Activated CD8-positive, alpha-beta T cell treated with anti-CD3 and anti-CD28 coated beads, Interleukin-2, amount 10 ng/mL, durations not matched to agents 7 days and 5 days (primary cell): ENCODE data around the gene MID1. TPM values are rescaled to one million over a fixed set of nuclear protein-coding genes. Genes with fewer than 3 reads are reported as not detected.

Experiments used
- ATAC-seq: fragments of 150-1000 bp; cut with Tn5 transposase; one replicate; pipeline ENCODE4 v1.10.0; 2021; ENCODE audit warnings: moderate library complexity
- CTCF ChIA-PET: fragments of 350-600 bp; sonication (Branson Sonifier 250); formaldehyde crosslinking; loops from one replicate; lab custom pipeline; 2021; ENCODE audit warnings: antibody characterized with exemption; lab: Charles Lee
- POLR2A ChIA-PET: fragments of 350-600 bp; sonication (Branson Sonifier 250); formaldehyde crosslinking; loops from one replicate; lab custom pipeline; 2021; ENCODE audit warnings: antibody characterized with exemption; lab: Charles Lee
- DNase-seq: peaks from one replicate; pipeline ENCODE4 v3.0.0-alpha.2; 2020
- H3K27ac Mint-ChIP-seq: one replicate; pipeline ENCODE4 v1.8.0; 2021; ENCODE audit warnings: mild to moderate bottlenecking, mixed read lengths
- H3K27me3 Mint-ChIP-seq: one replicate; pipeline ENCODE4 v1.8.0; 2021; ENCODE audit warnings: low read depth, mixed read lengths
- H3K36me3 Mint-ChIP-seq: one replicate; pipeline ENCODE4 v1.8.0; 2021; ENCODE audit warnings: low read depth, mixed read lengths
- H3K4me1 Mint-ChIP-seq: one replicate; pipeline ENCODE4 v1.8.0; 2021; ENCODE audit warnings: low read depth, mixed read lengths
- H3K4me3 Mint-ChIP-seq: one replicate; pipeline ENCODE4 v1.8.0; 2021; ENCODE audit warnings: mild to moderate bottlenecking, mixed read lengths
- H3K9me3 Mint-ChIP-seq: one replicate; pipeline ENCODE4 v1.8.0; 2022; ENCODE audit warnings: mixed read lengths; ENCODE audit not compliant: insufficient read depth
- total RNA-seq, 2 experiments: library from RNA; stranded (reverse); gene quantifications; one replicate each; pipeline ENCODE4 v1.2.3, GENCODE V29; 2021

MID1 gene
- total RNA-seq, 2 experiments from 2014 or later = 0.11 to 0.23 TPM

DNA sequence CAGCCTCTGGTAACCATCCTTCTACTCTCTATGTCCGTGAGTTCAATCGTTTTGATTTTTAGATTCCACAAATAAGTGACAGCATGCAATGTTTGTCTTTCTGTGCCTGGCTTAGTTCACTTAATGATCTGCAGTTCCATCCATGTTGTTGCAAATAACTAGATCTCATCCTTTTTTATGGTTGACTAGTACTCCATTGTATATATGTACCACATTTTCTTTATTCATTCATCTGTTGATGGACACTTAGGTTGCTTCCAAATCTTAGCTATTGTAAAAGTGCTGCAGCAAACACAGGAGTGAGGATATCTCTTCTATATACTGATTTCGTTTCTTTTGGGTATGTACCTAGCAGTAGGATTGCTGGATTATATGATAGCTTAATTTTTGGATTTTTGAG lies 140.9 kb downstream of the MID1 start:
- ChIA-PET CTCF (no interaction called here), POLR2A (no interaction called here)
- Mint-ChIP-seq H3K4me3 (no peak overlapping the region), H3K27me3 (no peaks in the 10 kb centered on the region), H3K36me3 (no peaks in the 10 kb centered on the region), H3K27ac (no peak overlapping the region), H3K9me3 (no peaks in the 10 kb centered on the region), H3K4me1 (no peaks in the 10 kb centered on the region)
- no peak for DNase-seq
- no peak for ATAC-seq

DNA sequence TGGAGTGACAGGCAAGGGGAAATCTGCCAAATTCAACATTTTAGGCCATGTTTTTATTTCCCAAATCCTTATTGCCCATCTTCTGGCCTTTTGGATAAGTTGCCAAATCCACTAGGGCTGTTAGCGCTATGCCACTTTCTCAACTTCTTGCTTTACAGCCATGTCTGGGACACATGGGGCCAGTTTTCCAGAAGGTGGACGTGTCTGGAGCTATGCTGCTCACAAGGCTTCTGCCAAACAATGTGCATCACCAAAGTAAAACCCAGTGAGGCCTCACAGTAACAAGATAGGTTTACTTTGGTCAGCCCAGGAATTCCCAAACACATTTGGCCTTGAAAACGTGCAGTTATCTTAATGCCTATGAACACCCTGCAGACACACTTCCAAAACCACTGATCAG lies 142.9 kb downstream of the MID1 start:
- Mint-ChIP-seq H3K36me3 (no peaks in the 10 kb centered on the region), H3K4me3 (no peak overlapping the region), H3K4me1 (no peaks in the 10 kb centered on the region), H3K9me3 (no peaks in the 10 kb centered on the region), H3K27ac (no peak overlapping the region), H3K27me3 (no peaks in the 10 kb centered on the region)
- POLR2A ChIA-PET = no interaction called here
- ATAC-seq = no peak
- CTCF ChIA-PET = no interaction called here
- DNase-seq = no peak

DNA sequence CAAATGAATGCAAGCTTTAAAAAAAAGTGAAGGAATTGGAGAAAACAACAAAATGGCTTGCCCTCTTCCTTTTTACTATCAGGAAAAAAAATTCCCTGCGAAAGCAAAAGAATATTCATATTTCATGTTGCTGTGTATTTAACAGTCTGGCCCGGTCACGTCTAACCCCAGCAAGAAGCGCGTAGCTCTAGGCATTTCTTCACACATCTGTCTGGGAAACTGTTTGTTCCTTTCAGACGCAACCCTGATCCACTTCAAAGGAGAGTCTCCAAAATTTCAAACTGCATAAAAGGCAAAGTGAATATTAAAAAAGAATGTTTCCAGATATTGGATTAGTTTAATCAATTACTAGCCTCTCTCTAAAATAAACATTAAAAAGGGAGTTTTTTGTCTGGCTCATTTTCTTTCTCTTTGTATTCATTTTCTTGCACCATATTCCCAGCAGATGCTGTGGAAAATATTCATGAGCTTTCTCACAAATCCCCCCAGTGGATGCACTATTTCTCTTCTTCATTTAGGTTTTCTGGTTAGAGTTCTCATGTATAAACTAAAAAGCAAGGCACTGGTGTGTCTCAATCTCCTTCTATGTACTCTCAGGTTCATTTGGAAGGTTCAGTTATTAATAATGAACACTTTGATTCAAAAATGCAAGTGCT lies 145.3 kb downstream of the MID1 start:
- POLR2A ChIA-PET = no interaction called here
- Mint-ChIP-seq H3K27me3 (no peaks in the 10 kb centered on the region), H3K4me1 (no peaks in the 10 kb centered on the region), H3K36me3 (no peaks in the 10 kb centered on the region), H3K4me3 (no peak overlapping the region), H3K9me3 (no peaks in the 10 kb centered on the region), H3K27ac (no peak overlapping the region)
- CTCF ChIA-PET = no interaction called here
- DNase-seq (no peak), ATAC-seq (no peak)

DNA sequence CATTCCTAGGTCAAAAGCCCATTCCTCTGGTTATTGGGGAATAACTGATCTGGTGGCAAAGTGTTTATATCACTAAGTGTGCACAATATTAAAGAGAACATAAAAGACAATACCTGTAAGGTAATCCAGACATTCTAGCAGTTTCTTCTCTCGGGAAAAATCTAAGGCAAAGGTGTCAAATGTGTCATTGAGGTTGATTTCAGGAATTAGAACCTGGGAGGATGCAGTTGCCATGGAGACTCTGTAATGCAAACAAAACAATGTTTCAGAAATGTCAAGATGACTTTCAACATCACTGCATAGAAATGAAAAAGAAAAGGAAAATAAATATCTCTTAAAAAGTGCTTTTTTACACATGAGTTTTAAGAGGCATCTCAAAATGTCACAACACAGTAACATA lies 145.9 kb downstream of the MID1 start:
- Mint-ChIP-seq H3K4me1 (no peaks in the 10 kb centered on the region), H3K27me3 (no peaks in the 10 kb centered on the region), H3K36me3 (no peaks in the 10 kb centered on the region), H3K9me3 (no peaks in the 10 kb centered on the region), H3K4me3 (no peak overlapping the region), H3K27ac (no peak overlapping the region)
- ChIA-PET CTCF (no interaction called here), POLR2A (no interaction called here)
- no peak for ATAC-seq
- no peak for DNase-seq

DNA sequence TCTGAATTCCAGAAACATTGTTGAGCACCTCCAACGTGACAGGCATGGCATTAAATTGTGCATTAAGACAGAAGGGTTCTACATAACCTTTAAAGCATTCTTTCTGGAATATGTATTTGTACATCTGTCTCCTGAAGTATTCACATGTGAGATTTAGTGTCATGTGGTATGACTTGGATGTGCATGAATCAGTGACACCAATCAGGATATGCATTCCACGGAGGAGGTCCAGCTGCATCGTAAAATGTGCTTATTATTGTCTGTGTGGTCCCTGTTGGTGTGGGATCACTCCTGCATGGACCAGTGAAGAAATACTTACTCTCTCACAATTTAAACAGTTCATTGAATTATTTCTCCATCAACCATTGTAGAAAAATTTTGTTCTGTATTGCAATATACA lies 149.0 kb downstream of the MID1 start:
- ChIA-PET POLR2A (no interaction called here), CTCF (no interaction called here)
- no peaks in the 10 kb centered on the region for H3K4me1 Mint-ChIP-seq
- H3K27ac Mint-ChIP-seq = no peak overlapping the region
- no peak for ATAC-seq
- no peaks in the 10 kb centered on the region for H3K27me3 Mint-ChIP-seq
- no peak for DNase-seq
- H3K9me3 Mint-ChIP-seq = no peaks in the 10 kb centered on the region
- H3K36me3 Mint-ChIP-seq = no peaks in the 10 kb centered on the region
- H3K4me3 Mint-ChIP-seq = no peak overlapping the region

DNA sequence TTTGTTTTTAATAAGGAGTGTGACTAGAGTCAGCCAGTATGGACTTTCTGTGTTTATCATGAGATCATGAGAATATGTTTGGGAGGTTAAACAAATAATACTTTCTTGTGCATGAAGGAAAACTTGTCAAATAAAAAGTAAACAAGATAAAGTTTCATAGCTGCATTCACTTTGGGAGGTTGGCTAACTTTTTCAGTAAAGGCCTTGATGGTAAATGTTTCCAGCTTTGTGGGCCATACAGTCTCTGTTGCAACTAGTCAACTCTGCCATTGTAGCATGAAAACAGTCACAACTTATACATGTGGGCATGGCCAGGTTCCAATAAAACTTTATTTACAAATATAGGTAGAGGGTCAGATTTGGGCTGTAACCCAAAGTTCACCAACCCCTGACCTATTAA lies 150.4 kb downstream of the MID1 start:
- DNase-seq (no peak), ATAC-seq (no peak)
- H3K4me1 Mint-ChIP-seq = no peaks in the 10 kb centered on the region
- H3K4me3 Mint-ChIP-seq = no peak overlapping the region
- H3K27ac Mint-ChIP-seq = no peak overlapping the region
- H3K27me3 Mint-ChIP-seq = no peaks in the 10 kb centered on the region
- H3K9me3 Mint-ChIP-seq = no peaks in the 10 kb centered on the region
- ChIA-PET CTCF (no interaction called here), POLR2A (no interaction called here)
- no peaks in the 10 kb centered on the region for H3K36me3 Mint-ChIP-seq

DNA sequence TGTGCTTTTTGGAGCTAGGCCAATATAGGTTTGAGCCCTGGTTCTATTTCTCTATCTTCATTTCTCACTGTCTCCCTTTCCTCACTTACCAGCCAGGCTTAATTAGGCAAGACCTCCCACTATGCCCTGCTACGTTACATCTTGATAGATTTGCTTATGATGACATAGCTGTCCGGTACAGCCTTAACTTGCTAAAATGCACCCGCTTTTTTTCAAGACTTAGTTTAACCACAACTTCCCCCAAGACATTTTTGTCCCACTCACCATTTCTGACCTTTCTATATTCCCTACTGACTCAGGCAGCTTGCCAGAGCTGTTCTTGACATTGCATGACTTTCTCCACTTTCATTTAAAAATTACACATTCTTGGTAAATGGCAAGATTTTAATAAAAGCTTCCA lies 152.6 kb downstream of the MID1 start:
- no peak for DNase-seq
- Mint-ChIP-seq H3K27me3 (no peaks in the 10 kb centered on the region), H3K9me3 (no peaks in the 10 kb centered on the region), H3K27ac (no peak overlapping the region), H3K4me3 (no peak overlapping the region), H3K4me1 (no peaks in the 10 kb centered on the region), H3K36me3 (no peaks in the 10 kb centered on the region)
- ATAC-seq = no peak
- POLR2A ChIA-PET = no interaction called here
- CTCF ChIA-PET = no interaction called here

DNA sequence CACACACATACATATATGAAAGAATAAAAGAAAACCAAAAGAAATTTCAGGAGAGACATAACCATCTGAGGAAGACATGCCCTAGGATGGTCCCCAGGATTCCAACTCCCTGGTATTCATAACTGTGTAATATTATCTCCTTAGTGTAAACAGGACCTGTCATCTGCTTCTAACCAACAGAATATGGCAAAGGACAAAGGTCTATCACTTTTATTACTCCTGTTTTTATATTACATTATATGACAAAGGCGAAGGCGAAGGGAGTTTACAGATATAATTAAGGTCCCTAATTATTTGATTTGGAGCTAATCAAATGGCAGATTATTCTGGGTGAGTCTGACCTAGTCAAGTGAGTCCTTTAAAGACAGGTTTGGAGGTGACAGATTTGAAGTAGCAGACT lies 155.1 kb downstream of the MID1 start:
- no peaks in the 10 kb centered on the region for H3K36me3 Mint-ChIP-seq
- no peak for DNase-seq
- no peak overlapping the region for H3K27ac Mint-ChIP-seq
- ChIA-PET POLR2A (no interaction called here), CTCF (no interaction called here)
- H3K4me1 Mint-ChIP-seq = no peaks in the 10 kb centered on the region
- no peaks in the 10 kb centered on the region for H3K9me3 Mint-ChIP-seq
- H3K27me3 Mint-ChIP-seq = no peaks in the 10 kb centered on the region
- no peak for ATAC-seq
- no peak overlapping the region for H3K4me3 Mint-ChIP-seq

DNA sequence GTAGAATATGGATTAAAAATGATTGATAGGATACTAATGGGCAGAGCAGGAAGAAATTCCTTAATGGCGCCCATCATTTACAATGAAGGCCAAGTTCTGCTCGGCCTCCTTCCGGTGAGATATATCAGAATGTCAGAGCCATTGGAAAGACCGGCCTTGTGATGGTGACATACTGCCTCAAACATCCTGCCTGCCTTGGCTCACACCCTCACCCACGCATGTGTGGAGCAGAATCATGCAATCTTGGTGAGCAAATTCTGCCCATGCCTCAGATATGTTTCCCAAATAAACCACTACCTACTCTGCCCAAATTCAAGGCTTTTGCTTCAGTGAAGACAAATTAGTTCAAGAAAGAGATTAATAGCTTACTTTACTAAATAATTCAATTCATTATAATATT lies 163.3 kb downstream of the MID1 start:
- POLR2A ChIA-PET = no interaction called here
- DNase-seq (no peak), ATAC-seq (no peak)
- H3K27ac Mint-ChIP-seq = no peak overlapping the region
- H3K4me1 Mint-ChIP-seq = no peaks in the 10 kb centered on the region
- no peak overlapping the region for H3K4me3 Mint-ChIP-seq
- no peaks in the 10 kb centered on the region for H3K27me3 Mint-ChIP-seq
- H3K9me3 Mint-ChIP-seq = no peaks in the 10 kb centered on the region
- CTCF ChIA-PET = no interaction called here
- H3K36me3 Mint-ChIP-seq = no peaks in the 10 kb centered on the region

DNA sequence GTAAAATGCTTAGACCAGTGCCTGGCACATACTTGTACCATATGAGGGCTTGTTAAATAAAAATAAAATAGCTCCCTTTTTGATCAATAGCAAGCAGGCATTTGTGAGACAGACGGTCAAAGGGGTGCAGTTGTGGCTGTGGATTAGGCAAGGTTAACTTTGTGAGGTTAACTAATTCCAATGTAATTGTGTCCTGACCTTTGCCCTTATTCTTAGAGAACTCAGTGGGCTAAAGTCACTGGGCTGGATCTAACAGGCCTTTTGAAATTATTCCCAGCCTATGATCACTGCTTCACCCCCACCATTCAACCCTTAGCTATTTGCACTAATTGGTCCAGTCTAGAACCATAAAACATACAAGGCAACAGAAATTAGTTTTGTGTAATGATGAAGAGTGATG lies 166.4 kb downstream of the MID1 start:
- CTCF ChIA-PET = no interaction called here
- H3K27ac Mint-ChIP-seq = no peak overlapping the region
- H3K27me3 Mint-ChIP-seq = no peaks in the 10 kb centered on the region
- no peaks in the 10 kb centered on the region for H3K4me1 Mint-ChIP-seq
- no peak for DNase-seq
- POLR2A ChIA-PET = no interaction called here
- no peak for ATAC-seq
- H3K9me3 Mint-ChIP-seq = no peaks in the 10 kb centered on the region
- no peak overlapping the region for H3K4me3 Mint-ChIP-seq
- no peaks in the 10 kb centered on the region for H3K36me3 Mint-ChIP-seq

DNA sequence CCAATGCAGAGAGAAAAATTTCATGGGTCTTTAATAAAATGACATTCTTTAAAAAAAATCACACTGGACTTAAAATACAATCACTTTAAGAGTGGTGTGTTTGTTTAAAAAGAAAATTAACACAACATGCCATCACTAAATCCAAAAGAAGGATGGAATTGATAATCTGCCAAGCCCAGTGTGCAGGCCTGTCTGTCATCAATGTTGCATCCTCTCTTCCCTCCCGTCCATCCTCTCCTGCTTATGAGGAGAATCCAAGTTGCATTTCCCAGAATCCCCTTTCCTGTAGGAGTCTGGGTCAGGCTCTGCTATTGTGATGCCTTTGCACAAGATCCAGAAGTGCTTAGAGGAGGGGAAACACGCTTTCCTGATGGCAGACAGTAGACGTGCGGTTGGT lies 169.4 kb downstream of the MID1 start:
- no peak overlapping the region for H3K4me3 Mint-ChIP-seq
- no peaks in the 10 kb centered on the region for H3K27me3 Mint-ChIP-seq
- no peak overlapping the region for H3K27ac Mint-ChIP-seq
- ChIA-PET CTCF (no interaction called here), POLR2A (no interaction called here)
- H3K9me3 Mint-ChIP-seq = no peaks in the 10 kb centered on the region
- H3K36me3 Mint-ChIP-seq = no peaks in the 10 kb centered on the region
- H3K4me1 Mint-ChIP-seq = no peaks in the 10 kb centered on the region
- ATAC-seq = no peak
- DNase-seq = no peak

DNA sequence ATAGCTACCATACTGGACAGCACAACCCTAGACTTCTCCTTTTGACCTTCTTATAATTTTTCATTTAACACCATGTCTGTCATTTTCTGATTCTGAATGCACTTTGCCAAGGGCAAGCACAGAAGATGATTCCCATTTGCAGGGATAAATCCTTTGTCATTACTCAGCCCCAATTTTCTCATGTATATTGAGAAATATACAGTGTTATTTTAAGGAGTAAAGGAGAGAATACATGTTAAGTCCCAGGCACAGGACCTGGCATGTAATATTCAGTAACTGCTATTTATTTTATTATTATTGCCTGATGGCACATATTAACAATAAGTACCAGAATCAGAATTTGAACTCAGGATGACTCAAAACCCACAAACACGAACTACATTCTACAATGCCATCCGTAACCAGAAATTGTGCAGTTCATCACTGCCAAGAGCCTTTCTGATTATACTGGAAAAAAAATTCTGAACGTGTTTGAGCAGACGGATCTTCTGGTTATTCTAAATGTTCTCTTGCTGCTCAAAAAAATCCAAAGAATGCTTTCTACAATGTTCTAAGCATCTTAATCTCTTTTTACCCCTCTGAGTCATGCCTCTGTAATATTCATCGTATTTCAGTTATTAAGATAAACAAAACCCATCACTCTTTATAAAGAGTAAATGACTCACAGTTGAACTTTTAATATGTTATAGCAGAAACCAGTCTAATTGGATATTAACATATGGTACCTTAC lies 170.0 kb downstream of the MID1 start:
- ChIA-PET POLR2A (no interaction called here), CTCF (no interaction called here)
- Mint-ChIP-seq H3K4me3 (no peak overlapping the region), H3K36me3 (no peaks in the 10 kb centered on the region), H3K9me3 (no peaks in the 10 kb centered on the region), H3K27ac (no peak overlapping the region), H3K4me1 (no peaks in the 10 kb centered on the region), H3K27me3 (no peaks in the 10 kb centered on the region)
- DNase-seq = no peak
- ATAC-seq = no peak
